GM19372 (cell line): ENCODE measurements around the gene ZSCAN12.

ENCODE experiments used
- ATAC-seq: cut with Tn5 transposase; IDR thresholded peaks from one replicate; pipeline ENCODE4 v1.9.1; 2021; ENCODE audit warnings: mild to moderate bottlenecking, low read depth, moderate library complexity; ENCODE audit not compliant: unreplicated experiment

ZSCAN12 gene

GRCh38 chr6:28334286-28335039, 65.1 kb downstream of the ZSCAN12 start:
- ATAC-seq = no peak

DNA sequence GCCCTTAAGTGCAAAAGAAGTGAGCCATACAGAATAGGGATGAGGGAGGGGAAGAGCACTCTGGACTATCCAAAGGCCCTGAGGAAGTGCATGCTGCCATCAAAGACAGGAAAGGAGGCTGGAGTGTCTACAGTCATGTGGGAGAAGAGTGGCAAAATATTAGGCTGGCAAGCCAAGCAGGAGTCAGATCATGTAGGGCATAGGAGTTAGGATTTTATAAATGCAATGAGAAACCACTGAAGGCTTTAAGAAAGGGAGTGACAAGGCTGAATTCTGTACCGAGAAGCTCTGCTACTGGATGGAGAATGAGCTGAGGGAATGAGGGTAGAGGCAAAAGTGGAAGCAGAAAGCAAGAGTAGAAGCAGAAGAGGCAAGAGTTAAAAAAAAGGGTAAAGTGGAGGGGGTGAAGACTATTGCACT, 65.9 kb downstream of the ZSCAN12 start:
- no peak for ATAC-seq

DNA sequence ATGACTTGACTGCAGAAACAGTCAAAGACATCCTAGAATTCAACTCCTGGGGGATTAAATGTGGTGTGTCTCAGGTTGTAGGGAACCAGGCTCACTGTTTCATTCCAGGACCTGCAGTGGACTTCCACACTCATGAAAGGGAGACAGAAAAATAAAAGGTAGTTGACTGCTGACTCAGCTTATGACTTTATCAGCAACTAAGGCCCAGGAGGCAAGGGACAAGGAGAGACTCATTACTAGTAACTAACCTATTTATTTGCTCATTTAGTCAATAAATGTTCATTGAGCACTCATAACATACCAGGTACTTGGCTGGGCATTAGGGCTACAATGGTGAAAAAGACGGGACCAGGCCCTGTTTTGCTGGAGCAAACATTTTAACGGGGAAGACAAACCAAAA, 66.5 kb downstream of the ZSCAN12 start:
- no peak for ATAC-seq

DNA sequence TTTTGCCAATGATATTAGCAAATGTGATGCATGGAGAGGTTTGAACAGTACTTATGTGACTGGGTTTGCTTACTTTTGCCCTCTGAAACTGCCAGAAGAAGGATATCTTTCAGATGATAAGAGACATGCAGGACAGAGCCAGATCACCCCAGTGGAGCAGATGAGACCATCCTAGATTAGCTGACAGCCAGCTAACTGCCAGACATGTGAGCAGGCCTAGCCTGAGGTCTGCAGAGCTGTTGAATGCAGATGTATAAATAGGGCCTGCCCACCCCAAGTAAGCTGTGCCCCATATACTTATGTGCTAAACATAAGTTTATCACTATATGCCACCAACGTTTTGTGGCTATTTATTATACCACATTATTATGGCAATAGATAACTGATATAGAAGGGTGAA, 69.5 kb downstream of the ZSCAN12 start:
- ATAC-seq = no peak
